ENCODE data around the gene TMC5. TPM values are rescaled to one million over a fixed set of nuclear protein-coding genes. Genes with fewer than 3 reads are reported as not detected.
"Not testable (repeated sequence)": the region's sequence is repeated elsewhere in the genome, so short reads cannot be mapped to it uniquely, and the experiment has no call there.

The TMC5 gene, protein sequence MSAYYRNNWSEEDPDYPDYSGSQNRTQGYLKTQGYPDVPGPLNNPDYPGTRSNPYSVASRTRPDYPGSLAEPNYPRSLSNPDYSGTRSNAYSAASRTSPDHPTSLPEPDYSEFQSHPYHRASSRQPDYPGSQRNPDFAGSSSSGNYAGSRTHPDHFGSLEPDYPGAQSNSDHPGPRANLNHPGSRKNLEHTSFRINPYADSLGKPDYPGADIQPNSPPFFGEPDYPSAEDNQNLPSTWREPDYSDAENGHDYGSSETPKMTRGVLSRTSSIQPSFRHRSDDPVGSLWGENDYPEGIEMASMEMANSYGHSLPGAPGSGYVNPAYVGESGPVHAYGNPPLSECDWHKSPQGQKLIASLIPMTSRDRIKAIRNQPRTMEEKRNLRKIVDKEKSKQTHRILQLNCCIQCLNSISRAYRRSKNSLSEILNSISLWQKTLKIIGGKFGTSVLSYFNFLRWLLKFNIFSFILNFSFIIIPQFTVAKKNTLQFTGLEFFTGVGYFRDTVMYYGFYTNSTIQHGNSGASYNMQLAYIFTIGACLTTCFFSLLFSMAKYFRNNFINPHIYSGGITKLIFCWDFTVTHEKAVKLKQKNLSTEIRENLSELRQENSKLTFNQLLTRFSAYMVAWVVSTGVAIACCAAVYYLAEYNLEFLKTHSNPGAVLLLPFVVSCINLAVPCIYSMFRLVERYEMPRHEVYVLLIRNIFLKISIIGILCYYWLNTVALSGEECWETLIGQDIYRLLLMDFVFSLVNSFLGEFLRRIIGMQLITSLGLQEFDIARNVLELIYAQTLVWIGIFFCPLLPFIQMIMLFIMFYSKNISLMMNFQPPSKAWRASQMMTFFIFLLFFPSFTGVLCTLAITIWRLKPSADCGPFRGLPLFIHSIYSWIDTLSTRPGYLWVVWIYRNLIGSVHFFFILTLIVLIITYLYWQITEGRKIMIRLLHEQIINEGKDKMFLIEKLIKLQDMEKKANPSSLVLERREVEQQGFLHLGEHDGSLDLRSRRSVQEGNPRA
- total RNA-seq (2021; ENCODE audit: unreplicated experiment) (15.7 TPM), Bru-seq, nascent RNA (percentile 62 among the genes with signal in this experiment), BruChase-seq, experiment 1, labeled RNA remaining after a 6-hour chase (percentile 51 among the genes with signal in this experiment), BruChase-seq, experiment 2, labeled RNA remaining after a 2-hour chase (percentile 52 among the genes with signal in this experiment)
- 11.9 and 12.7 TPM in 2 replicates for polyA plus RNA-seq (2012)
- long read RNA-seq, partial matches to known transcripts: 7 of 16 reads
- long read RNA-seq, other reads (novel, unspliced or antisense): 9 of 16 reads

- peak within 1 kb of the TSS; percentile 73; the same call in 1 of the 2 replicates for H3K27ac ChIP-seq (ENCODE audit: low read depth, low read length)
- H2AFZ ChIP-seq (ENCODE audit: low read depth, low read length, poor library complexity, severe bottlenecking): no peak within 1 kb of the TSS
- H3K9me2 ChIP-seq (ENCODE audit: insufficient read depth): no peaks in the 10 kb centered on the region
- H3K36me3 ChIP-seq (ENCODE audit: control insufficient read depth in 1 of 2, insufficient read depth in 2 of 2, low read length in 2 of 2): 0 out of 4 replicates have a peak, but pooled peaks cover 0 to 4% of the 10 kb centered on the region in 2 experiments
- no peak for DNase-seq (ENCODE audit: low read depth, low spot score)
- H3K4me3 ChIP-seq (replicated peaks in 1 of 2; ENCODE audit: low read depth in 1 of 2, low read length in 2 of 2): no peak within 1 kb of the TSS; a peak in 1 of 4 replicates
- peak within 1 kb of the TSS; percentile 53 for H3K9ac ChIP-seq (ENCODE audit: low read length)
- no peaks in the 10 kb centered on the region for H3K79me2 ChIP-seq (ENCODE audit: insufficient read depth, low read length)
- no TSS peak for BruUV-seq (replicated peaks)
- H3K4me2 ChIP-seq (ENCODE audit: low read length): peak within 1 kb of the TSS; percentile 70
- no peaks in the 10 kb centered on the region for H3K27me3 ChIP-seq (ENCODE audit: insufficient read depth, low read length)
- H3K4me1 ChIP-seq (ENCODE audit: control insufficient read depth in 1 of 2, insufficient read depth in 2 of 2, low read length in 2 of 2): peaks cover 29 to 78% of the 10 kb centered on the region in 2 experiments
- intact Hi-C loops (cut with micrococcal nuclease): loop anchor here (5.0 kb wide), 1 partner anchor 105 kb away; the partner anchor contains the start of genes CCP110 and GDE1
- TF ChIP-seq SP1 (IDR thresholded peaks at IDR 0.05; ENCODE audit: low read depth) (peak; percentile 15; the same call in 1 of the 2 replicates), CBX3 (IDR thresholded peaks at IDR 0.05; ENCODE audit: low read depth) (no peak), FOSL1 (IDR thresholded peaks at IDR 0.05; ENCODE audit: low read depth) (no peak)
- TF ChIP-seq, protein P1, sequence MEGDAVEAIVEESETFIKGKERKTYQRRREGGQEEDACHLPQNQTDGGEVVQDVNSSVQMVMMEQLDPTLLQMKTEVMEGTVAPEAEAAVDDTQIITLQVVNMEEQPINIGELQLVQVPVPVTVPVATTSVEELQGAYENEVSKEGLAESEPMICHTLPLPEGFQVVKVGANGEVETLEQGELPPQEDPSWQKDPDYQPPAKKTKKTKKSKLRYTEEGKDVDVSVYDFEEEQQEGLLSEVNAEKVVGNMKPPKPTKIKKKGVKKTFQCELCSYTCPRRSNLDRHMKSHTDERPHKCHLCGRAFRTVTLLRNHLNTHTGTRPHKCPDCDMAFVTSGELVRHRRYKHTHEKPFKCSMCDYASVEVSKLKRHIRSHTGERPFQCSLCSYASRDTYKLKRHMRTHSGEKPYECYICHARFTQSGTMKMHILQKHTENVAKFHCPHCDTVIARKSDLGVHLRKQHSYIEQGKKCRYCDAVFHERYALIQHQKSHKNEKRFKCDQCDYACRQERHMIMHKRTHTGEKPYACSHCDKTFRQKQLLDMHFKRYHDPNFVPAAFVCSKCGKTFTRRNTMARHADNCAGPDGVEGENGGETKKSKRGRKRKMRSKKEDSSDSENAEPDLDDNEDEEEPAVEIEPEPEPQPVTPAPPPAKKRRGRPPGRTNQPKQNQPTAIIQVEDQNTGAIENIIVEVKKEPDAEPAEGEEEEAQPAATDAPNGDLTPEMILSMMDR (IDR thresholded peaks at IDR 0.05 in 2 of 3, conservative IDR thresholded peaks at IDR 0.05 in 1 of 3; ENCODE audit: borderline replicate concordance in 1 of 3, insufficient read depth in 1 of 3, low read depth in 2 of 3, low read length in 2 of 3): no peak
- H4K20me1 ChIP-seq (ENCODE audit: insufficient read depth): no peaks in the 10 kb centered on the region
- no peaks in the 10 kb centered on the region; a peak in 1 of 4 replicates for H3K9me3 ChIP-seq (ENCODE audit: control insufficient read depth in 1 of 2, insufficient read depth in 1 of 2, low read depth in 1 of 2, low read length in 2 of 2)
- ChIA-PET POLR2A (interaction anchor here (0.8 kb wide), 1 partner anchor 24 kb away, joined by 3 read pairs; no protein-coding TSS in a partner anchor), CTCF (interaction anchor here (0.7 to 1.9 kb wide), 2 partner anchors 56 to 84 kb away, joined by 3 to 14 read pairs; no protein-coding TSS in a partner anchor), RAD21 (ENCODE audit: low non-redundant PET in 1 of 2, low total read pairs in 2 of 2, uncharacterized antibody in 2 of 2, unreplicated experiment in 2 of 2) (interaction anchor here in 1 of 2 experiments (1.5 kb wide), 1 partner anchor 85 kb away, joined by 3 read pairs; no protein-coding TSS in a partner anchor)
- no peak for ATAC-seq
Observed at GRCh38 chr16:19417640-19418039, at the start of gene TMC5. Gene TMC5, plus strand, starts transcription at chr16:19417883. Its CDS starts 22,156 bp downstream, at chr16:19440039.

DNA sequence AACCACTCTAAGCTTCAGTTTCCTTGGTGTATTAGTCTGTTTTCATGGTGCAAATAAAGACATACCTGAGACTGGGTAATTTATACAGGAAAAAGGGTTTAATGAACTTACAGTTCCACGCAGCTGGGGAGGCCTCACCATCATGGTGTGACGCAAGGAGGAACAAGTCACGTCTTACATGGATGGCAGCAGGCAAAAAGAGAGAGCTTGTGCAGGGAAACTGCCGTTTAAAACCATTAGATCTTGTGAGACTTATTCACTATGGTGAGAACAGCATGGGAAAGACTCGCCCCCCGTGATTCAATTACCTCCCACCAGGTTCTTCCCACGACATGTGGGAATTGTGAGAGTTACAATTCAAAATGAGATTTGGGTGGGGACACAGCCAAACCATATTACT lies 45.1 kb upstream of the TMC5 start:
- POLR2A ChIA-PET; H3K27me3 ChIP-seq (ENCODE audit: insufficient read depth, low read length); H3K4me3 ChIP-seq (replicated peaks in 1 of 2; ENCODE audit: low read depth in 1 of 2, low read length in 2 of 2); DNase-seq (ENCODE audit: low read depth, low spot score); H3K9ac ChIP-seq (ENCODE audit: low read length); H3K9me2 ChIP-seq (ENCODE audit: insufficient read depth); RAD21 ChIA-PET (ENCODE audit: low non-redundant PET in 1 of 2, low total read pairs in 2 of 2, uncharacterized antibody in 2 of 2, unreplicated experiment in 2 of 2); H4K20me1 ChIP-seq (ENCODE audit: insufficient read depth); ATAC-seq; H3K4me2 ChIP-seq (ENCODE audit: low read length); H2AFZ ChIP-seq (ENCODE audit: low read depth, low read length, poor library complexity, severe bottlenecking); BruUV-seq (replicated peaks); H3K9me3 ChIP-seq (ENCODE audit: control insufficient read depth in 1 of 2, insufficient read depth in 1 of 2, low read depth in 1 of 2, low read length in 2 of 2); H3K27ac ChIP-seq (ENCODE audit: low read depth, low read length); H3K36me3 ChIP-seq (ENCODE audit: control insufficient read depth in 1 of 2, insufficient read depth in 2 of 2, low read length in 2 of 2); H3K4me1 ChIP-seq (ENCODE audit: control insufficient read depth in 1 of 2, insufficient read depth in 2 of 2, low read length in 2 of 2); H3K79me2 ChIP-seq (ENCODE audit: insufficient read depth, low read length); intact Hi-C loops (cut with micrococcal nuclease): not testable (repeated sequence)
- CTCF ChIA-PET: interaction anchor here (0.8 to 1.5 kb wide), 3 partner anchors 195 to 286 kb away, joined by 3 to 5 read pairs (median 3); no protein-coding TSS in a partner anchor
